Cardiac muscle cell (in vitro differentiated cells and primary cell): ENCODE results near the gene TPO. TPM values are rescaled to one million over a fixed set of nuclear protein-coding genes. Genes with fewer than 3 reads are reported as not detected.
A peak's percentile ranks its signal among the peaks of the same experiment; 100 is the strongest.
"Not testable (repeated sequence)": the region's sequence is repeated elsewhere in the genome, so short reads cannot be mapped to it uniquely, and the experiment has no call there.

Experiments
- DNase-seq, 2 donors: peaks; one replicate each; pipeline versions ENCODE4 v3.0.0 to v3.0.0-alpha.2; 2010 to 2017; ENCODE audit warnings: low read depth in 1 of 2, low spot score in 1 of 2
- H3K27ac ChIP-seq: fragments of 200-600 bp; sonication (generic); 2 replicates; pipeline ENCODE4 v1.5.1; 2016
- H3K27me3 ChIP-seq: fragments of 200-600 bp; sonication (generic); 2 replicates; pipeline ENCODE4 v1.6.0; 2016; ENCODE audit warnings: control low read depth
- H3K36me3 ChIP-seq: fragments of 200-600 bp; sonication (generic); 2 replicates; pipeline ENCODE4 v1.5.1; 2016; ENCODE audit warnings: control low read depth
- H3K4me1 ChIP-seq: fragments of 200-600 bp; sonication (generic); 2 replicates; pipeline ENCODE4 v1.8.1; 2017; ENCODE audit warnings: low read depth, mild to moderate bottlenecking, mixed run types
- H3K4me3 ChIP-seq: fragments of 200-600 bp; sonication (generic); 2 replicates; pipeline ENCODE4 v1.5.1; 2016; ENCODE audit warnings: mild to moderate bottlenecking
- H3K9me3 ChIP-seq: fragments of 200-600 bp; sonication (generic); 2 replicates; pipeline ENCODE4 v1.5.1; 2017; ENCODE audit warnings: low read depth, mild to moderate bottlenecking, control low read depth
- CTCF ChIP-seq: IDR thresholded peaks from 2 replicates; pipeline ENCODE4 v1.5.1; 2012; ENCODE audit warnings: low read depth, mild to moderate bottlenecking, low read length
- polyA plus RNA-seq: library from polyadenylated mRNA; unstranded; fragments of >200 nt; fragmentation: Nextera tagmentation; extraction: Ambion mirVana; gene quantifications from 2 replicates; pipeline ENCODE4 v1.2.1, GENCODE V29; 2016
- total RNA-seq: library from RNA; depleted of rRNA; stranded (reverse); fragments of >200 nt; gene quantifications from 2 replicates; pipeline ENCODE4 v1.2.3, GENCODE V29; 2016

Gene TPO
- total and polyA plus RNA-seq, 2 experiments from 2014 or later: 0.46 to 0.71 TPM

GRCh38 chr2:1569879-1570450 lies 156.7 kb downstream of the TPO start:
- no peak for DNase-seq
- TF ChIP-seq CTCF: no peak
- peaks cover 5% of the 10 kb centered on the region for H3K27me3 ChIP-seq
- no peak overlapping the region for H3K4me3 ChIP-seq
- no peaks in the 10 kb centered on the region for H3K36me3 ChIP-seq
- H3K27ac ChIP-seq: no peak overlapping the region
- no peaks in the 10 kb centered on the region for H3K9me3 ChIP-seq
- H3K4me1 ChIP-seq: no peaks in the 10 kb centered on the region

DNA sequence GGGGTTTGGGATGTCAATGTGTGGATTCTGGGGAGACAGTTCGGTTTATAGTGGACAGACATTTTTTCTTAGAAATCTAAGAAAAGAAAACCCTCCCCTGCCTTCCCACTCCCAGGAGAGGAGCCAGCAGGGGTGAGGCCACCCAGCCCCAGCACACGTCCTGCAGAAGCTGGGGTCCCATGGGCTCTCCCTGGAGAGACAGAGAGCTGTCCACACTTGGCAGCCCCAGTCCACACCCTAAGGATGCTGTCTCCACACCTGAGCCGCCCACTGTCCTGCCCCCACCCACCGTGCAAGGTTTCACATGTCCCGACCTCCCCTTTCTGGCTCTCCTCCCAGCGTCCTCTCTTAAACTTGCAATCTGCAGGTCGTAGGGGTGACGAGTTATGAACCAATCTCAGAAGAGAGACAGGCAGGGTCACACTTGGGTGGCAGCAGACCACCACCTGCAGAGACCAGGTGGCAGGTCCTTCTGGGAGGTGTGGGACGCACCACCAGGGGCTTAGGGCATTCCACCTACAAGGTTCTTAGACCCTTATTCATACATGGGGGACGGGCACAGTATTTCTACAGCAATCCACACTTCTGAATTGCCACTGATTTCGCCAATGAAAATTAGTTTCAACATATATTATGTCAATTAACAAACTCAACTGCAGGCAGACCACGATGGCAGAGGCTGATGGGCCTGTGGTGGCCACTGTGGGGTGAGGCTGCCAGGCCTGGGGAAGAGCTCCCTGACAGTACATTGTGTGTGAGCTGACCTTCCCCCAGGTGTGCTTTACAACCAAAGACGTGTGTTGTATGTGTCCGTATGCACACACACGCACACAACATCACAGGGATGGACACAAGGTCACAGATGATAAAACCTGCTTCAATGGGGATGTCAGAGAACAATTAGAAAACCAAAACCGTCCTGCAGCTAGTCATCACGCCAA lies 158.5 kb downstream of the TPO start:
- DNase-seq: no peak

GRCh38 chr2:1572638-1573037 lies 159.4 kb downstream of the TPO start:
- Histone ChIP-seq H3K36me3 (no peaks in the 10 kb centered on the region), H3K27me3 (peaks cover 5% of the 10 kb centered on the region), H3K4me3 (no peak overlapping the region), H3K27ac (no peak overlapping the region), H3K9me3 (no peaks in the 10 kb centered on the region), H3K4me1 (no peaks in the 10 kb centered on the region)
- TF ChIP-seq CTCF: no peak
- peak in 1 of 2 donors; percentile 76 for DNase-seq

More for the DNA sequence above, 158.5 kb downstream of the TPO start:
- Histone ChIP-seq H3K27me3 (peaks cover 5% of the 10 kb centered on the region), H3K4me1 (no peaks in the 10 kb centered on the region), H3K9me3 (no peaks in the 10 kb centered on the region), H3K4me3 (no peak overlapping the region), H3K27ac (no peak overlapping the region), H3K36me3 (no peaks in the 10 kb centered on the region)
- no peak for TF ChIP-seq CTCF

DNA sequence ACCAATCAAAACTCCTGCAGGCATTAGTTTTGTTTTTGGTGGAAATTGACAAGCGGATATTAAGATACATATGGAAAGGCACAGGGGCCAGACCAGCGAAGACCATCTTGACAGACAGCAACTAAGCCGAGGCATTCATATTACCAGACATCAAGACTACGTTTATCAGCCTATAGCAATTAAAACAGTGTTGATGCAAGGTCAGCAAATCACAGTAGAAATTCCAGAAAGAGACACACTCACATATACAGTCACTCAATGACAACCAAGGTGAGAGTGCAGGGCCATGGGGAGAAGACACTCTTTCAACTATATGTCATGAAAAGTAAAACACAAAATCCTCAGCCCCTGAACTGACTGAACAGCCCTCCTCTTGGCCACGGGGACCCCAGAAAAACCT lies 164.6 kb downstream of the TPO start:
- no peaks in the 10 kb centered on the region for H3K9me3 ChIP-seq
- no peaks in the 10 kb centered on the region for H3K36me3 ChIP-seq
- DNase-seq: no peak
- H3K27ac ChIP-seq: no peak overlapping the region
- H3K4me3 ChIP-seq: no peak overlapping the region
- no peaks in the 10 kb centered on the region for H3K4me1 ChIP-seq
- peaks cover 3% of the 10 kb centered on the region for H3K27me3 ChIP-seq
- TF ChIP-seq CTCF: no peak

DNA sequence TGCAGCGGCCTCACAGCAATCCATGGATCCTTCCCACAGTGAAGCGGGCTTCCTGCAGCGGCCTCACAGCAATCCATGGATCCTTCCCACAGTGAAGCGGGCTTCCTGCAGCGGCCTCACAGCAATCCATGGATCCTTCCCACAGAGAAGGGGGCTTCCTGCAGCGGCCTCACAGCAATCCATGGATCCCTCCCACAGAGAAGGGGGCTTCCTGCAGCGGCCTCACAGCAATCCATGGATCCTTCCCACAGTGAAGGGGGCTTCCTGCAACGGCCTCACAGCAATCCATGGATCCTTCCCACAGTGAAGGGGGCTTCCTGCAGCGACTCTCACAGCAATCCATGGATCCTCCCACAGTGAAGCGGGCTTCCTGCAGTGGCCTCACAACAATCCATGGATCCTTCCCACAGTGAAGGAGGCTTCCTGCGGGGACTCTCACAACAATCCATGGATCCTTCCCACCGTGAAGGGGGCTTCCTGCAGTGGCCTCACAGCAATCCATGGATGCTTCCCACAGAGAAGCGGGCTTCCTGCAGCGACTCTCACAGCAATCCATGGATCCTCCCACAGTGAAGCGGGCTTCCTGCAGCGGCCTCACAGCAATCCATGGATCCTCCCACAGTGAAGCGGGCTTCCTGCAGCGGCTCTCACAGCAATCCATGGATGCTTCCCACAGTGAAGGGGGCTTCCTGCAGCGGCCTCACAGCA lies 168.1 kb downstream of the TPO start:
- not testable (repeated sequence) for H3K36me3 ChIP-seq, H3K9me3 ChIP-seq, H3K27me3 ChIP-seq, DNase-seq, H3K27ac ChIP-seq, H3K4me3 ChIP-seq, H3K4me1 ChIP-seq
